Chondrocyte (in vitro differentiated cells): ENCODE results near the gene OR6B2. TPM values are rescaled to one million over a fixed set of nuclear protein-coding genes. Genes with fewer than 3 reads are reported as not detected.

Experiments
- DNase-seq: peaks from one replicate; pipeline ENCODE4 v3.0.0; 2021; ENCODE audit warnings: mixed read lengths, low spot score
- H3K27ac Mint-ChIP-seq: one replicate; pipeline ENCODE4 v1.8.0; 2021; ENCODE audit warnings: mild to moderate bottlenecking, moderate library complexity, mixed read lengths; ENCODE audit not compliant: unreplicated experiment
- H3K27me3 Mint-ChIP-seq: 2 replicates; pipeline ENCODE4 v1.8.0; 2021; ENCODE audit warnings: low read depth, mixed read lengths
- H3K36me3 Mint-ChIP-seq: 2 replicates; pipeline ENCODE4 v1.8.0; 2021; ENCODE audit warnings: low read depth, mixed read lengths
- H3K4me1 Mint-ChIP-seq: 2 replicates; pipeline ENCODE4 v1.8.0; 2021; ENCODE audit warnings: low read depth, mild to moderate bottlenecking, mixed read lengths
- H3K4me3 Mint-ChIP-seq: one replicate; pipeline ENCODE4 v1.8.0; 2021; ENCODE audit warnings: mild to moderate bottlenecking, moderate library complexity, mixed read lengths; ENCODE audit not compliant: unreplicated experiment
- H3K9me3 Mint-ChIP-seq: 2 replicates; pipeline ENCODE4 v1.8.0; 2021; ENCODE audit warnings: low read depth, mixed read lengths
- CTCF ChIP-seq: fragments of 200-600 bp; sonication (generic); IDR thresholded peaks from 2 replicates; pipeline ENCODE4 v1.5.0; 2021; ENCODE audit warnings: antibody characterized with exemption, mild to moderate bottlenecking, moderate library complexity
- total RNA-seq: library from RNA; stranded (reverse); gene quantifications from 3 replicates; pipeline ENCODE4 v1.2.1, GENCODE V29; 2021

The OR6B2 gene
- total RNA-seq, 1 donor from 2014 or later, result not detected

GRCh38 chr2:240041363-240041762 lies 11.1 kb upstream of the OR6B2 start:
- Mint-ChIP-seq H3K4me3 (no peak overlapping the region), H3K27ac (no peak overlapping the region), H3K27me3 (peaks cover 36% of the 10 kb centered on the region), H3K9me3 (no peaks in the 10 kb centered on the region), H3K36me3 (no peaks in the 10 kb centered on the region), H3K4me1 (no peaks in the 10 kb centered on the region)
- no peak for TF ChIP-seq CTCF
- DNase-seq, result no peak

GRCh38 chr2:240037358-240037757 lies 7.1 kb upstream of the OR6B2 start:
- Mint-ChIP-seq H3K4me1 (no peaks in the 10 kb centered on the region), H3K9me3 (no peaks in the 10 kb centered on the region), H3K4me3 (no peak overlapping the region), H3K27me3 (peaks cover 52% of the 10 kb centered on the region), H3K27ac (no peak overlapping the region), H3K36me3 (no peaks in the 10 kb centered on the region)
- no peak for TF ChIP-seq CTCF
- no peak for DNase-seq

GRCh38 chr2:240033330-240033678 lies 3.1 kb upstream of the OR6B2 start:
- no peaks in the 10 kb centered on the region for H3K36me3 Mint-ChIP-seq
- no peak overlapping the region for H3K27ac Mint-ChIP-seq
- H3K9me3 Mint-ChIP-seq, result no peaks in the 10 kb centered on the region
- TF ChIP-seq CTCF, result no peak
- H3K4me3 Mint-ChIP-seq, result no peak overlapping the region
- no peaks in the 10 kb centered on the region for H3K4me1 Mint-ChIP-seq
- H3K27me3 Mint-ChIP-seq, result peaks cover 67% of the 10 kb centered on the region
- no peak for DNase-seq

GRCh38 chr2:240032406-240033329 lies 2.4 kb upstream of the OR6B2 start:
- no peak overlapping the region for H3K27ac Mint-ChIP-seq
- H3K4me1 Mint-ChIP-seq, result no peaks in the 10 kb centered on the region
- no peak for DNase-seq
- no peak for TF ChIP-seq CTCF
- H3K36me3 Mint-ChIP-seq, result no peaks in the 10 kb centered on the region
- H3K9me3 Mint-ChIP-seq, result no peaks in the 10 kb centered on the region
- no peak overlapping the region for H3K4me3 Mint-ChIP-seq
- H3K27me3 Mint-ChIP-seq, result peaks cover 64% of the 10 kb centered on the region

- H3K36me3 Mint-ChIP-seq, result peaks cover 10% of the 10 kb centered on the region
- H3K9me3 Mint-ChIP-seq, result no peaks in the 10 kb centered on the region
- no peak for DNase-seq
- H3K27me3 Mint-ChIP-seq, result peaks cover 3% of the 10 kb centered on the region
- H3K4me1 Mint-ChIP-seq, result peaks cover 16% of the 10 kb centered on the region
- peak overlapping the region; percentile 93 for H3K27ac Mint-ChIP-seq
- no peak for TF ChIP-seq CTCF
- H3K4me3 Mint-ChIP-seq, result peak overlapping the region; percentile 88
These were observed 5.5 kb downstream of the OR6B2 start for GRCh38 chr2:240024766-240025165.
